Parathyroid adenoma (tissue), 2 donors: Measurements from ENCODE around the gene AMIGO2.
"Not testable (repeated sequence)": the region's sequence is repeated elsewhere in the genome, so short reads cannot be mapped to it uniquely, and the experiment has no call there.

ENCODE experiments used
- H2AFZ ChIP-seq: fragments of 300-600 bp; sonication (generic); one replicate; pipeline ENCODE4 v1.7.0; 2017; ENCODE audit warnings: antibody characterized with exemption, mild to moderate bottlenecking
- H3K27ac ChIP-seq: fragments of 300-600 bp; sonication (generic); one replicate; pipeline ENCODE4 v1.7.0; 2017
- H3K27me3 ChIP-seq: fragments of 300-600 bp; sonication (generic); one replicate; pipeline ENCODE4 v1.7.0; 2017; ENCODE audit warnings: low read length; ENCODE audit not compliant: control insufficient read depth, insufficient read depth
- H3K36me3 ChIP-seq: fragments of 300-600 bp; sonication (generic); one replicate; pipeline ENCODE4 v1.7.0; 2017; ENCODE audit warnings: low read length; ENCODE audit not compliant: control insufficient read depth, insufficient read depth
- H3K4me1 ChIP-seq: fragments of 300-600 bp; sonication (generic); one replicate; pipeline ENCODE4 v1.7.0; 2017; ENCODE audit warnings: control low read depth
- H3K4me2 ChIP-seq: fragments of 300-600 bp; sonication (generic); one replicate; pipeline ENCODE4 v1.7.0; 2017; ENCODE audit warnings: low read length
- H3K4me3 ChIP-seq: fragments of 300-600 bp; sonication (generic); one replicate; pipeline ENCODE4 v1.7.0; 2017; ENCODE audit warnings: low read depth, low read length
- H3K79me2 ChIP-seq: fragments of 300-600 bp; sonication (generic); one replicate; pipeline ENCODE4 v1.7.0; 2017; ENCODE audit warnings: control low read depth
- H3K9ac ChIP-seq: fragments of 300-600 bp; sonication (generic); one replicate; pipeline ENCODE4 v1.7.0; 2017; ENCODE audit warnings: mild to moderate bottlenecking
- H3K9me3 ChIP-seq: fragments of 300-600 bp; sonication (generic); one replicate; pipeline ENCODE4 v1.7.0; 2017; ENCODE audit warnings: low read length; ENCODE audit not compliant: control insufficient read depth
- CTCF ChIP-seq: fragments of 300-600 bp; sonication (generic); IDR thresholded peaks from one replicate; pipeline ENCODE4 v1.7.0; 2017; ENCODE audit warnings: antibody characterized with exemption, mild to moderate bottlenecking
- donor health status: primary hyperparathyroidism.

AMIGO2 gene

GRCh38 chr12:47067176-47067575, 12.6 kb downstream of the AMIGO2 start:
- Histone ChIP-seq H3K79me2 (no peaks in the 10 kb centered on the region), H3K9me3 (no peaks in the 10 kb centered on the region), H3K36me3 (no peaks in the 10 kb centered on the region), H3K4me1 (no peaks in the 10 kb centered on the region), H3K4me3 (no peak overlapping the region), H2AFZ (no peak overlapping the region), H3K27ac (no peak overlapping the region), H3K9ac (no peak overlapping the region), H3K4me2 (no peak overlapping the region), H3K27me3 (no peaks in the 10 kb centered on the region)
- TF ChIP-seq CTCF, result no peak

- no peak overlapping the region for H3K27ac ChIP-seq
- TF ChIP-seq CTCF, result no peak
These were observed 13.3 kb downstream of the AMIGO2 start for GRCh38 chr12:47066278-47067025.

GRCh38 chr12:47065546-47065945, 14.2 kb downstream of the AMIGO2 start:
- no peak overlapping the region for H3K27ac ChIP-seq
- no peak overlapping the region for H3K4me3 ChIP-seq

More at GRCh38 chr12:47066278-47067025, 13.3 kb downstream of the AMIGO2 start:
- Histone ChIP-seq H3K4me2 (no peak overlapping the region), H2AFZ (no peak overlapping the region), H3K9me3 (no peaks in the 10 kb centered on the region), H3K4me1 (no peaks in the 10 kb centered on the region), H3K9ac (no peak overlapping the region), H3K79me2 (no peaks in the 10 kb centered on the region), H3K4me3 (no peak overlapping the region), H3K36me3 (no peaks in the 10 kb centered on the region), H3K27me3 (no peaks in the 10 kb centered on the region)

GRCh38 chr12:47058640-47059039, 21.1 kb downstream of the AMIGO2 start:
- H3K9ac ChIP-seq, H2AFZ ChIP-seq, H3K27me3 ChIP-seq, H3K79me2 ChIP-seq, H3K27ac ChIP-seq, H3K4me2 ChIP-seq, H3K36me3 ChIP-seq, H3K9me3 ChIP-seq, H3K4me1 ChIP-seq, H3K4me3 ChIP-seq: not testable (repeated sequence)

More at GRCh38 chr12:47065546-47065945, 14.2 kb downstream of the AMIGO2 start:
- Histone ChIP-seq H3K9ac (no peak overlapping the region), H3K27me3 (no peaks in the 10 kb centered on the region), H3K79me2 (no peaks in the 10 kb centered on the region), H3K4me2 (no peak overlapping the region), H3K36me3 (no peaks in the 10 kb centered on the region), H2AFZ (no peak overlapping the region), H3K9me3 (no peaks in the 10 kb centered on the region), H3K4me1 (no peaks in the 10 kb centered on the region)
- TF ChIP-seq CTCF, result no peak

- not testable (repeated sequence) for H3K79me2 ChIP-seq, H3K9ac ChIP-seq
These were observed 22.8 kb downstream of the AMIGO2 start for GRCh38 chr12:47056944-47057343.

GRCh38 chr12:47055856-47056255, 23.9 kb downstream of the AMIGO2 start:
- not testable (repeated sequence) for H3K4me1 ChIP-seq, H3K4me3 ChIP-seq, H2AFZ ChIP-seq, H3K9ac ChIP-seq, H3K36me3 ChIP-seq, H3K79me2 ChIP-seq, H3K27me3 ChIP-seq, H3K4me2 ChIP-seq, H3K9me3 ChIP-seq, H3K27ac ChIP-seq

More at GRCh38 chr12:47056944-47057343, 22.8 kb downstream of the AMIGO2 start:
- not testable (repeated sequence) for H3K27me3 ChIP-seq, H3K4me2 ChIP-seq, H3K27ac ChIP-seq, H3K4me1 ChIP-seq, H2AFZ ChIP-seq, H3K4me3 ChIP-seq, H3K9me3 ChIP-seq, H3K36me3 ChIP-seq
